GM12865 (cell line): ENCODE results near the gene HOXB13.

Source experiments
- DNase-seq: peaks from one replicate; pipeline ENCODE4 v3.0.0; 2010; ENCODE audit warnings: low read depth
- H3K4me3 ChIP-seq: 2 replicates; pipeline ENCODE4 v1.5.1; 2011; ENCODE audit warnings: mild to moderate bottlenecking, low read depth, low read length, control low read depth
- CTCF ChIP-seq: IDR thresholded peaks from 2 replicates; pipeline ENCODE4 v1.5.1; 2011; ENCODE audit warnings: low read length, control low read depth, low read depth, inconsistent platforms; ENCODE audit not compliant: insufficient read depth; ENCODE audit errors: missing control alignments

The HOXB13 gene

GRCh38 chr17:48715496-48716399 is 12.8 kb downstream of the HOXB13 start:
- no peak for DNase-seq

GRCh38 chr17:48711128-48711527 is 17.4 kb downstream of the HOXB13 start:
- TF ChIP-seq CTCF, result no peak
- DNase-seq, result no peak
- H3K4me3 ChIP-seq, result no peak overlapping the region

More at GRCh38 chr17:48715496-48716399, 12.8 kb downstream of the HOXB13 start:
- H3K4me3 ChIP-seq, result no peak overlapping the region
- no peak for TF ChIP-seq CTCF

- no peak for TF ChIP-seq CTCF
- H3K4me3 ChIP-seq, result no peak overlapping the region
- DNase-seq, result no peak
These were observed 23.9 kb downstream of the HOXB13 start for GRCh38 chr17:48704361-48705248.

DNA sequence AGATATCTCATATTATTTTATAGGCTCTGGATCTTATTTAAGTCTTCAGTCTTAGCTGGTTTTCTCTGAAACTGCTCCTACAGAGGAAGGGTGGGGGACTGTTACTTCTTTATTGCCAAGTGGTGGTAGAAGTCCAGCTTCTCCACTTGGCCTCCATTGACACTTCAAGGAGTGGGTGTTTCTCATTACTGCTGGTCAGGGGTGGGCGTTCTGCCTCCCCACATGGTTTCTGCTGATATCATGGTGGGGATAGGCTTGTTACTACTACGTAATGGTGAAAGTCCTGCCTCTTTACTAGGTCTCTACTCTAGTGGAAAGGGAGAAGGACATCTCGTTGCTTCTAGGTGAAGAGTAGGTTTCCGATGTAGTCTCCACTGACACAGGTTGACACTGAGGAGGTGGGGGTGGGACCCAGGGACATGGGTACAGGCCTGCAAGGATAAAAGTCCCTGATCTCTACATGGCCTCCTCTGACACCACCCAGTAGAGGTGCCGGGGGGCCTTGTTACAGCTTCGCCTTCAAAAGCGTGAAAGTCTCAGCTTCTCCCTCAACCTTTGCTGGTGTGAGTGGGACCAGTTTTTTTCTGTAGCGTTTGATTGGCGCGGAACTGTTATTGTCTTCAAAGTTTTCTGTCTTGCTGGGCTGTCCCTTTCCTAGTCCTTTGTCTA is 26.6 kb downstream of the HOXB13 start:
- no peak overlapping the region for H3K4me3 ChIP-seq
- no peak for DNase-seq
- no peak for TF ChIP-seq CTCF

- no peak overlapping the region for H3K4me3 ChIP-seq
- no peak for DNase-seq
- no peak for TF ChIP-seq CTCF
These were observed 35.4 kb downstream of the HOXB13 start for GRCh38 chr17:48693178-48693577.

- H3K4me3 ChIP-seq, result no peak overlapping the region
- DNase-seq, result no peak
- no peak for TF ChIP-seq CTCF
These were observed 36.5 kb downstream of the HOXB13 start for GRCh38 chr17:48692049-48692448.
